C4-2B (cell line): ENCODE data around the gene ACVR2B.

Experiments
- ZFX ChIP-seq: fragments of 450-650 bp; IDR thresholded peaks from 2 replicates; pipeline ENCODE4 v1.6.1; 2017
- TF ChIP-seq, protein P1 (sequence below): fragments of 450-650 bp; conservative IDR thresholded peaks from 2 replicates; pipeline ENCODE4 v1.5.1; 2017; ENCODE audit warnings: mild to moderate bottlenecking

- TF ChIP-seq, protein P1, sequence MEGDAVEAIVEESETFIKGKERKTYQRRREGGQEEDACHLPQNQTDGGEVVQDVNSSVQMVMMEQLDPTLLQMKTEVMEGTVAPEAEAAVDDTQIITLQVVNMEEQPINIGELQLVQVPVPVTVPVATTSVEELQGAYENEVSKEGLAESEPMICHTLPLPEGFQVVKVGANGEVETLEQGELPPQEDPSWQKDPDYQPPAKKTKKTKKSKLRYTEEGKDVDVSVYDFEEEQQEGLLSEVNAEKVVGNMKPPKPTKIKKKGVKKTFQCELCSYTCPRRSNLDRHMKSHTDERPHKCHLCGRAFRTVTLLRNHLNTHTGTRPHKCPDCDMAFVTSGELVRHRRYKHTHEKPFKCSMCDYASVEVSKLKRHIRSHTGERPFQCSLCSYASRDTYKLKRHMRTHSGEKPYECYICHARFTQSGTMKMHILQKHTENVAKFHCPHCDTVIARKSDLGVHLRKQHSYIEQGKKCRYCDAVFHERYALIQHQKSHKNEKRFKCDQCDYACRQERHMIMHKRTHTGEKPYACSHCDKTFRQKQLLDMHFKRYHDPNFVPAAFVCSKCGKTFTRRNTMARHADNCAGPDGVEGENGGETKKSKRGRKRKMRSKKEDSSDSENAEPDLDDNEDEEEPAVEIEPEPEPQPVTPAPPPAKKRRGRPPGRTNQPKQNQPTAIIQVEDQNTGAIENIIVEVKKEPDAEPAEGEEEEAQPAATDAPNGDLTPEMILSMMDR: peak; percentile 91
- no peak for TF ChIP-seq ZFX
These were observed 25.9 kb downstream of the ACVR2B start for GRCh38 chr3:38479431-38480092.
